Activated CD4-positive, alpha-beta T cell treated with anti-CD3 and anti-CD28 coated beads, Interleukin-2, amount 50 U/mL, for 1 hour (primary cell): ENCODE measurements around the gene CREB3L1.

ENCODE experiments used
- DNase-seq: peaks from one replicate; pipeline ENCODE4 v3.0.0-alpha.2; 2020

Gene CREB3L1

GRCh38 chr11:46330563-46331281 lies 53.3 kb downstream of the CREB3L1 start:
- no peak for DNase-seq

- DNase-seq: peak; percentile 48
Observed at GRCh38 chr11:46331282-46331984, 54.0 kb downstream of the CREB3L1 start.

GRCh38 chr11:46332093-46332567 lies 54.7 kb downstream of the CREB3L1 start:
- DNase-seq: no peak

DNA sequence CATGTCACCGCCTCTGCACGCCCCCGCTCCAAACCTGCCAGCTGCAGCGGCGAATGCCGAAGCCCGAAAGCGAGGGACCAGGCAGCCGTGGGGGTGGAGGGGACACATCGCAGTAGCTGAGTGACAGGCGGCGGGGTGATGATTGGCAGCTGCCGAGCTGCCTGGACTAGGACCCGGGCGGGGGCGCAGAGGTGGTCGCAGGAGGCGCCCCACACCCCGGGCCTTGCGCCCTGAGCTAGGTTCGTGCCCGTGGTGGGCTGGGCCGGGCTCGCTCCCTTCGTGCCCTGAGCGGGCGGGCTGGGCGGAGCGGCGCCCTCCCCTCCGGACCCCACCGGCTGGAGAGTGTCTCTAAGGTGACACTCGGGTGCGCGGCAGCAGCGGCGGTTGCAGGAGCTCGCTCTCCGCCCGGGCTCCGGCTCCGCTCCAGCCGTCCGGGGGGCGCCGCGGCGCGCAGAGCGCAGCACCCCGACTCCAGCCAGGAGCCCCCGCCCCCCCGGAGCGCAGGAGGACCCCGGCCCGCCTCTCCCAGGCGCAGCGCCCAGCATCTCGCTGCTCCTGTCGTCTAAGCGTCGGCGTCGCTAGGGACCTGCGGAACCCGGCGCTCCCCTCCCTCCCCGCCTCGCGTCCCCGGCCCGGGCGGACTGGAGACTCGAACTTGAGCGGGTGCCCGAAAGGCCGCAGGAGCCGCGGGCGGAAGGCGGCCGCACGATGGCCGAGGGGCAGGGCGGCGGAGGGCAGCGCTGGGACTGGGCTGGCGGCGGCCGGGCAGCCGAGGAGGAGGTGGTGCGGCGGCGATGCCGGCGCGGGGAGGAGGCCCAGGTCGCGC lies 55.3 kb downstream of the CREB3L1 start:
- peak; percentile 48 for DNase-seq

GRCh38 chr11:46333394-46333947 lies 56.0 kb downstream of the CREB3L1 start:
- peak; percentile 32 for DNase-seq

DNA sequence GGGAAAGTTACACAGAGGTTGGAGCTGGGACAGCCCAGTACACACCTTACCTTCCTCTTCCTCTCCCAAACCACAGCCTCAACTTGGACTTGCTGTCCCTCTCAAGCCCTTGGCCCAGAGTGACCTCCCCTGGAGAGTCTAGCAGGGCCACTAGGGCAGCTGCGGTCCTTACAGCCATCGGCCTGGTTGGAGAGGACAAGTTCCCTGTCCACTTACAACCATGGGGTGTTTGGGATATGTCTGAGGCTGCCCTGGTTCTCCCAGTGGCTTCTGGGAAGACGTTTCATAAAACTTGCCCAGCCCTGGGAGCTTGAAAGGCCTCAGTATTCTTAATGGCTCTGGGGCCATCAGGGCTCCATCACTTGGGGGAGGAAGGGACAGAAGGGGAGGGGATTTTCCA lies 56.7 kb downstream of the CREB3L1 start:
- no peak for DNase-seq

- DNase-seq: no peak
Observed at GRCh38 chr11:46335271-46335670, 57.8 kb downstream of the CREB3L1 start.

GRCh38 chr11:46335890-46336562 lies 58.6 kb downstream of the CREB3L1 start:
- DNase-seq: no peak

GRCh38 chr11:46336563-46337180 lies 59.2 kb downstream of the CREB3L1 start:
- no peak for DNase-seq

DNA sequence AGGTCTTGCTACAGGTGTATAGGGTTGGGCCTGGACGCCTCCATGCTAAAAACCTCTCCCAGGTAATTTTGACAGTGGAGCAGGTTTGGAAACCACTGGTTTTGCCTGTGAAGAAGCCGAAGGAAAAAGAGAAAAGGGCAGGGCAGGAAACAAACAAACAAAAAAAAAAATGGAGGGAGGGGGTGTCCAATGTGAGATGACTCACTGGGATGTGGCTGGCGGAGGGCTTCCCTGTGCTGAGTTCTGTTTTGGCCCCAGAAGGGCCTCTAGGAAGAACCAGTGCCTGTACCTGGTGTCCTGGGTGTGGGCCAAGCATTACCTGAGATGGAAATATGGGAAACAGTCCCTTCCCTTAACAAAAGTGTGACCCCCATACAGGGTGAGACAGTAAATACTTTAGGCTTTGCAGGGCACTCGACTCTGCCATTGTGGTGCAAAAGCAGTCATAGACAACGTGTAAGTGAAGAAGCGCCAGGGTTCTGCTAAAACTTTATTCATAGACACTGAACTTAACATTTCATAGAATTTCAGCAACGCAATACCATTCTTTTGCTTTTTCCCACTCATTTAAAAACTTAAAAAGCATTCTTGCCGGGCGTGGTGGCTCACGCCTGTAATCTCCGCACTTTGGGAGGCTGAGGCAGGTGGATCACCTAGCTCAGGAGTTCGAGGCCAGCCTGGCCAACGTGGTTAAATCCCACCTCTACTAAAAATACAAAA lies 60.3 kb downstream of the CREB3L1 start:
- DNase-seq: no peak

GRCh38 chr11:46338636-46338987 lies 61.1 kb downstream of the CREB3L1 start:
- no peak for DNase-seq

DNA sequence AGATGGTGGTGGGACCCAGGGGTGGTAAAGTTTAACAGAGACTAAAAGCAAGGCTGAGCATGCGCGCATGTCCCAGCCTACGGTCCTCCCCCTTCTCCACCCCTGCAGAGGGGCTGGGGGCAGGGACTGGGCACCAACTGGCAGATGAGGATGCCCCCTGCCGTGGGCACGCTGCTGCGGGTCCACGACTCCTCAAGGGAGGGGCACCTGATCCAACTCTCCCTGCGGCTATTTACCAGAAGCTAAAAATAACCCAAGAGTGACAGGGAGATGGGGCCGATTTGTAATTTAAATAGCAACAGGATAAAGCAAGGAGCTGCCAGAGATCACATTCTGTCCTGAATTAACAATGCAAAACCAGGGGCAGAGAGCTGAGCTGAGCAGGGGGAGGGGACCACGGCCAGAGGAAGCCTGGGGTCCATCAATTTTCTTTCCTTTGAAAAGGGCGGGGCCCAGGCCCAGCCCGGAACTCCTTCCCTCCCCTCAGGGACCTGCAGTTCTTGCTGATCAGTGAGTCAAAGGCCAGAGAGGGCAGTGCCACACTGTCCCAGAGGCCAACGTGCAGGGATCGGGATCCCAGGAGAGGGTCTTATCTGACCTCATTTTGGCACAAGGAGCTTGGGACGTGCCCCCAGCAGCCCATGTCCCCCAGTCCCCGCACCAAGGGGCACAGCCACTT lies 61.7 kb downstream of the CREB3L1 start:
- no peak for DNase-seq

DNA sequence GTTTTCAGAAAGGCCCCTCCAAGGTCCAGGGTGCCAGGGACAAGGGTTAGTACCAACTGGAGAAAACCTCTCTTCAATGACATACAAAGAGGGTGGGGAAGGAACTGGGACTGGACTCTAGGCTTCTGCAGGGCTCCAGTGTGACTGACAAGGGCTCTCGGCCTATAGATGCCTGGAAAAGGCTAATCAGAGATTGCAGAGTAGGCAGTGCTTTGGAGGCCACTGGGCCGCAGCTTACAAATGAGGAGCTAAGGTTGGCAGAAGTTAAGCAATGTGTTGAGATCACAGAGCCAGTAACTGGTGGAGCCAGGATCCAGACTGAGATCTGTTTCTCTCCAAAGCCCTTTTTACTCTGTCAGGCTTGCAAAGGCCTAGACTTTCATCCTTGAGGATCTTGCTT lies 62.4 kb downstream of the CREB3L1 start:
- DNase-seq: no peak

DNA sequence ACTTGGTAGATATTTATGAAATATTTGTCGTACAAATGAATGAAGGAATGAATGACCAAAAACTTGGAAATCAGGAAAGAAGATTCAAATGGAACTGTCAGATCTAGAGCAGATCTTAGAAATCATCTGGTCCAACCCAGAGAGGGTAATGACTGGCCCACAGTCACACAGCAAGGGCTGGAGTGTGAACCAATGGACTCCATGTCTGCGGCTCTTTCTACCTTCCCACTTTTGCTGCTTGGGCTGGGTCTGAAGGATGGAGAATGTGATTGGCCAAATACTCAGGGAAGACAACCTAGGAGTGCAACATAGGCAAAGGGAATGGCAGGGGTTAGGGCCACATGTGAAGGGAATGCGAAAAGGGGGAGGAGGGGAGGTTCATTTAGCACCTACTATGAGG lies 64.0 kb downstream of the CREB3L1 start:
- DNase-seq: no peak

GRCh38 chr11:46342239-46342638 lies 64.8 kb downstream of the CREB3L1 start:
- peak; percentile 20 for DNase-seq

GRCh38 chr11:46343520-46343919 lies 66.1 kb downstream of the CREB3L1 start:
- DNase-seq: no peak

DNA sequence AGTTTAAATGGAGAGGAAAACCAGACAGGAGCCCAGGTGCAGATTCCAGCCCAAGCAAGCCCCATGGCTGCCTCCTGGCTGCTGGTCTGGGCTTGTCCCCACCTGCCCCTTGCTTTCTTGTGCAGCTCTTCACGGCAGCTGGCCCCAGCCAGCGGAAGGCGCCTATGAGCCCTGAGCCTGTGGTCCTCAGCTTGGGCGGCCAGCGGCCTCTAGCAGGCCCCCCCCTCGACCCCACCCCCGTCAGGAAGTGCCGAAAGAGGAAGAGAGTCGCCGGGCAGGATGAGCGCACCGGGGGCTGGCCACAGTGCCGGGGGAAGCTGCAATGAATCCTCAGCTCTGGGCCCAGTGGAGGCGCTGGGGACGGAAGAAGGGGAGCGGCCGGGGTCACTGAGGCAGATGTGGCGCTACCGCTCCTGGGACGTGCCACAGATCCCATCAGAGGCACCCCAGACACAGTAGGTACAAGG lies 67.7 kb downstream of the CREB3L1 start:
- no peak for DNase-seq

DNA sequence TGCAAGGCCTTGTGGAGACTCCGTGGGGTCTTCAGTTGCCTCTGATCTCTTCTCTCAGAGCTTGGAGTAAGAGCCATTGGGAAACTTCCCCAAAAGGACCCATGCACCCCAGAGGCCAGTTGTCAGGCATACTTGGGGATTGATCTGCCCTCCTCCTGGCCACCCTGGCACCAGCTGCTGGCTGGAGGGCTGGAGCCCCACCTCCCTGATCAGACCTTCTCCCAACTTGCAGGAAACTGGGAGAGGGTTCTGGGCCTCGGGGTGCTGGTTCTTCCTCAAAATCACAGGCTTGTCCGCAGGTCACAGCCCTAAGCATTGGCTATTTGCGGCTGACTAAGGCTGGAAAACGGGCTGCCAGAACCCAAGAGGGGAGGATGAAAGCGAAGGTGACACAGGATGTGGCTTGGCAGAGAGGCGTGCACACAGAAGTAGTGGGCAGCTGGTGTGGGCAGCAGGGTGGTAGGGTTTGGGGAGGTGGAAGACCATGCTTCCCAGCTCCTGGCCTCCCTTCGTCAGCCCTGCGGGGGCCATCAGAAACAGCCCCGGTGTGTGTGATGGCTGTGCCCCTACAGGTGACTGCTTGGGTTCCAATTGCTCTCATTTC lies 68.5 kb downstream of the CREB3L1 start:
- DNase-seq: no peak

DNA sequence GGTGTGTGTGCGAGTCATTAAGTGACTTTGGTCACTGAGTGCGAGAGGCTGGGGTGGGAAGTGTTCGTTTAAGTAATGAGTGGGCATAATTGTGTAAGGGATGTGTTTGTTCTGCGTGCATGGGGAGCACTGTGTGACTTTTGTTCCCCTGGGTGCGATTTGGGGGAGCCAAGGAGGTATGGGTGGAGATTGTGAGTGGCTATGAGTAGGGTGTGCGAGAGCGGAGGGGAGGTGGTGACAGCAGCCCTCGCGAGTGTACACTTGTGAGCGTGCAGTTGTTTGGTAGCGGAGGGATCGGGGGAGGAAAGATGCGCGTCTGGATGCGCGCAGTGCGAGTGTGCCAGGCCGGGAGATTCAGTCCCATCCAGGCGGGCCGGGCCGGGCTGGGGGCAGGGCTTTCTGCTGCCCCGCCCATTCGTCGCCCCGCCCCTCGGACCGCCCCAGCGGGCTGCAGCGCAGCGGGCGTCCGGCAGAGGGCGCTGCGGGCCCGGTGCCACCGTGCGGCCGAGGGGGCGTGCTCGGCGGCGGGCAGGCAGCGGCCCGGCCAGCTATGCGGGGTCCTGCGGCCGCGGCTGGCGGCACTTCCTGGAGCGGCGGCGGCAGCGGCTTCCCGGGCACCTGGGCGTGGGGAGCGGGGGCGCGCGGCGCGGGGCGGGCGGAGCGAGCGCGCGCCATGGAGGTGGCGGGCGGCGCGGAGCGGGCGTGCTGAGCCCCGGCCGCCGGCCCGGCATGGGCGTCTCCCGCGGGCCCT lies 69.6 kb downstream of the CREB3L1 start, which contains the start of gene DGKZ:
Gene DGKZ, plus strand, starts transcription at position 578 of the 751 bp plus-strand sequence. CDS start 197 bp downstream, outside the sequence.
- peak; percentile 87 for DNase-seq
